ENCODE data around the gene STN1.

DNA sequence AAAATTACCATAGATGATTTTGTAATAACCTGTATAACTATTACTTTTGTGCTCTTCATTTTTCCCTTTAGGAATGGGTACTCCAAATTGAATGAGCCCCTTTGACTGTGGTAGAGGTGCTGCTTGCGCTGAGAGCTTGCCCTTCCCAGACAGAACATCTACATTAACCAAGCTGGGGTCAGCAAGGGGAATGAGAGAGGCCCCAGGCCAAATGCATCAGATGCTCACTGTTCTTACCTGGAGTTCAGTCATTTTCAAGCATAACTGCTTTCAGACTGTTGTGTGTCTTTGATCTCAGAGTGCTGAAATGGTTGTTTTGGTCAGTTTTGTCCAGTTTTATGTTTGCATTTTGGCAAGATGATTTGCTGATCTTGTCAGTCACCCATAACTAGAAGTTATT lies 7.6 kb upstream of the STN1 start:
- TF ChIP-seq, protein P1, sequence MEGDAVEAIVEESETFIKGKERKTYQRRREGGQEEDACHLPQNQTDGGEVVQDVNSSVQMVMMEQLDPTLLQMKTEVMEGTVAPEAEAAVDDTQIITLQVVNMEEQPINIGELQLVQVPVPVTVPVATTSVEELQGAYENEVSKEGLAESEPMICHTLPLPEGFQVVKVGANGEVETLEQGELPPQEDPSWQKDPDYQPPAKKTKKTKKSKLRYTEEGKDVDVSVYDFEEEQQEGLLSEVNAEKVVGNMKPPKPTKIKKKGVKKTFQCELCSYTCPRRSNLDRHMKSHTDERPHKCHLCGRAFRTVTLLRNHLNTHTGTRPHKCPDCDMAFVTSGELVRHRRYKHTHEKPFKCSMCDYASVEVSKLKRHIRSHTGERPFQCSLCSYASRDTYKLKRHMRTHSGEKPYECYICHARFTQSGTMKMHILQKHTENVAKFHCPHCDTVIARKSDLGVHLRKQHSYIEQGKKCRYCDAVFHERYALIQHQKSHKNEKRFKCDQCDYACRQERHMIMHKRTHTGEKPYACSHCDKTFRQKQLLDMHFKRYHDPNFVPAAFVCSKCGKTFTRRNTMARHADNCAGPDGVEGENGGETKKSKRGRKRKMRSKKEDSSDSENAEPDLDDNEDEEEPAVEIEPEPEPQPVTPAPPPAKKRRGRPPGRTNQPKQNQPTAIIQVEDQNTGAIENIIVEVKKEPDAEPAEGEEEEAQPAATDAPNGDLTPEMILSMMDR (IDR thresholded peaks at IDR 0.05) = no peak
- no peak for TF ChIP-seq POLR2A (IDR thresholded peaks at IDR 0.05)

Data from Peyer's patch (tissue), 4 donors.